LHCN-M2 (cell line): ENCODE results near the gene KCNAB1. TPM values are rescaled to one million over a fixed set of nuclear protein-coding genes. Genes with fewer than 3 reads are reported as not detected.
"Not testable (repeated sequence)": the region's sequence is repeated elsewhere in the genome, so short reads cannot be mapped to it uniquely, and the experiment has no call there.

Source experiments
- DNase-seq: peaks from one replicate; pipeline ENCODE4 v3.0.0-alpha.2; 2012; ENCODE audit warnings: low read depth
- total RNA-seq: library from RNA; depleted of rRNA; stranded (reverse); fragments of >200 nt; gene quantifications from 2 replicates; pipeline ENCODE4 v1.2.3, GENCODE V29; 2014

Gene KCNAB1
- total RNA-seq, 1 experiment from 2014 or later, result 0.57 TPM

DNA sequence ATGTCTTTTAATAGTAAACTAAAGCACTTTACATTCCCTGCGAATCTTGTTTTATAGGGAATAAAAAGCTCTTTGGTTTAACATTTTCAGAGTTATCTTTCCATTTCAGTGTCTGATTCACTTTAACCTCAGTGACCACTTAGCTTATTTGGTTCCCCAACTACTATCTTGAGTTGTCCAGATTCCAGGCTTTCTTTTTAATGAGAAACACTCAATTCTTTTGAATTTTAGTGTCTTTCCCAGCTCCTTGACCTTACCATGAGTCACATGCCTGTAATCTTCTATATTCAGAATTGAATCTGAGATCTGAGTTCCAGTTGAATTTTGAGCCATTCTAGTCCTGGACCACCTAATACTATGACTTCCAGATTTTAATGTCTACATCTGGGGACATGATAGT lies 144.4 kb downstream of the KCNAB1 start:
- no peak for DNase-seq

DNA sequence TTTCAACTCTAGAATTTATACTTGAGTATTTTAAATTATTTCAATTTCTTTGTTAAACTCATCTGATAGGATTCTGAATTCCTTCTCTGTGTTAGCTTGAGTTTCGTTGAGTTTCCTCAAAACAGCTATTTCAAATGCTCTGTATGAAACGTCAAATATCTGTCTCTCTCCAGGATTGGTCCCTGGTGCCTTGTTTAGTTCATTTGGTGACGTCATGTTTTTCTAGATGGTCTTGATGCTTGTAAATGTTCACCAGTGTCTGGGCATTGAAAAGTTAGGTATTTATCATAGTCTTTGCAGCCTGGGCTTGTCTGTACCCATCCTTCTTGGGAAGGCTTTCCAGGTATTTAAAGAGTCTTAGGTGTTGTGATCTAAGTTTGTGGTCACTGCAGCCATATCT lies 151.1 kb downstream of the KCNAB1 start:
- no peak for DNase-seq

DNA sequence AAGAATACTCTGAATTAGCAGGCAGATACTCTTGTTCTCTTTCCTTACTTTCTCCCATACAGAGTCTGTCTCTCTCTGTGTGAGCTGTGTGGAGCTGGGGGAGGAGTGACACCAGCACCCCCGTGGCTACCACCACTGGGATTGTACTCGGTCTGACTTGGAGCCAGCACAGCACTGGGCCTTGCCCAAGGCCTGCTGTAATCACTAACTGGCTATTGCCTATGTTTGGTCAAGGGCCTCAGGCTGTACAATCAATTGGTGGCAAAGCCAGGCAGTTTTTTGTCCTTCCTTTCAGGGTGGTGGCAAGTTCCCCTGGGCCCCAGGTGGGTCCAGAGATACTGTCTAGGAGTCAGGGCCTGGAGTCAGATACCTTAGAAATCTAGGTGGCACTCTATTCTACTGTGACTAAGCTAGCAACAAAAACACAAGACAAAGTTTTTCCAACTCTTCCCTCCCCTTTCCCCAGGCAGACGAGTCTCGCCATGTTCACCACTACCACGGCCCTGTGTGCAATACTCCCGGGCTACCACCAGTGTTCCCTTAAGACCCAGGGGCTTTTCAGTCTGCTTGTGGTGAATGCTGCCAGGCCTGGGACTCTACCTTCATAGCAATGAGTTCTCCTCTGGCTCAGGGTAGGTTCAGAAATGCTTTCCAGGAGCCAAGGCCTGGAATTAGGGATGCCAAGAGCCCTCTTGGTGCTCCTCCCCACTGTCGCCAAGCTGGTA lies 151.8 kb downstream of the KCNAB1 start:
- no peak for DNase-seq

- no peak for DNase-seq
These were observed 152.8 kb downstream of the KCNAB1 start for GRCh38 chr3:156273111-156273694.

DNA sequence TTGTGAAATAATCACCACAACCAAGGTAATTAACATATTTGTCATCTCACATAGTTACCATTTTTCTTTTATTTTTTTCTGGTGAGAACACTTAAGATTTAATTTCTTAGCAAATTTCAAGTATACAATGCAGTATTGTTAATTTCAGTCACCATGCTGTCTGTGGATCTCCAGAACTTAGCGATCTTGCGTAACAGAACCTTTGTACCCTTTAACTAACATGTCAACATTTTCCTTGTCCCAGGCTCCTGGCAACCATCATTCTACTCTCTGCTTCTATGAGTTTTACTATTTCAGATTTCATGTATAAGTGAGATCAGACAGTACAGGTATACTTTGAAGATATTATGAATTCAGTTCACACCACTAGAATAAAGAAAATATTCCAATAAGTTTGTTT lies 154.4 kb downstream of the KCNAB1 start:
- no peak for DNase-seq

DNA sequence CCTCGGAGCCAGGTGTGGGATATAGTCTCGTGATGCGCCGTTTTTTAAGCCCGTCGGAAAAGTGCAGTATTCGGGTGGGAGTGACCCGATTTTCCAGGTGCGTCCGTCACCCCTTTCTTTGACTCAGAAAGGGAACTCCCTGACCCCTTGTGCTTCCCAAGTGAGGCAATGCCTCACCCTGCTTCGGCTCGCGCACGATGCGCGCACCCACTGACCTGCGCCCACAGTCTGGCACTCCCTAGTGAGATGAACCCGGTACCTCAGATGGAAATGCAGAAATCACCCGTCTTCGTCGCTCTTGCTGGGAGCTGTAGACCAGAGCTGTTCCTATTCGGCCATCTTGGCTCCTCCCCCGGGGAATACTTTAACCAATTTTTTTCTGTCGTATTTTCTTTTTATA lies 164.3 kb downstream of the KCNAB1 start:
- not testable (repeated sequence) for DNase-seq

DNA sequence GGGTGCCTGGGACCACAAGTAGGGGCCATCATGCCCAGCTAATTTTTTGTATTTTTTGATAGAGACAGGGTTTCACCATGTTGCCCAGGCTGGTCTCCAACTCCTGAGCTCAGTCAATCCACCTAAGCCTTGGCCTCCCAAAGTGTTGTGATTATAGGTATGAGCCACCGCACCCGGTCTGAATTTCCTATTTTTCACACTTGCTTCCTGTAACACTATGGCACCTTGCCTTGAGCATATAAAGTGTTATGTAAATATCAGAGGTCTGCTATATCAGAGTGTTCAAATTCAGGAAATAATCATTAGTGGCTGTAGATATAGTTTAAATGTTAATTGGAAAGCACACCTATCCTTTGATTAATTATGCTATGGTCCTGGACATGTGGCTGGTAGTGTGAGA lies 165.2 kb downstream of the KCNAB1 start:
- no peak for DNase-seq

- DNase-seq, result no peak
These were observed 170.5 kb downstream of the KCNAB1 start for GRCh38 chr3:156290924-156291271.

DNA sequence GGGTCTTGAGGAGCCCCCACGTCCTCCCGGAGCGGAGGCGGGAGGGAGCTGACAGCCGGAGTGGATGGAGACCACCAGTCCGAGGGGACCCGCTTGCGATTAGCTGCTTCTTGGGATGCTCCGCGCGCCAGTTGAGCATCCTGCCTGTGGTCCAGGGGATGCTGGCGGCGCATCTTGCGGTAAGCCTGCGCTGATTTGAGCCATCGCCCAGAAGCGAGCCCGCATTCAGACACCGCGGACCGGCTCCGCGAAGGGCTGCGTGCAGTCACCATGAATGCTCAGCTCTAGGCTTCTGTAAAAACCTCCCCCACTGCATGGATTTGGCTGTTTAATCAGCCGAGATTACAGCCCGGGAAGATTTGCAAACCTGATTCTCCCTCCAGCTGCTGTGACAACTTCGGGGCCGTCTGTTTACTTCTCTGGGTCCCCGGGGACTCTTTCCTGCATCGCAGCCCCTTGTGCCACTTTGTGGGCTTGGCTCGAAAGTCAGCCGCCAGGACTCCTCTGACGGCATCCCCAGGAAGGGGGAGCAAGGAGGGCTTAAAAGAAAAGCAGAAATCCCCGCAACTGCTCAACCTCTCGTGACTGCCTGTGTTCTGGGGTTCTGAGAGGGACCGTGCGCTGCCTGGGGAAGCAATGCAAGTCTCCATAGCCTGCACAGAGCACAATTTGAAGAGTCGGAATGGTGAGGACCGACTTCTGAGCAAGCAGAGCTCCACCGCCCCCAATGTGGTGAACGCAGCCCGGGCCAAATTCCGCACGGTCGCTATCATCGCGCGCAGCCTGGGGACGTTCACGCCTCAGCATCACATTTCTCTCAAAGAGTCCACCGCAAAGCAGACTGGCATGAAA lies 171.1 kb downstream of the KCNAB1 start:
- no peak for DNase-seq

- DNase-seq, result no peak
These were observed 173.2 kb downstream of the KCNAB1 start for GRCh38 chr3:156293566-156293965.

DNA sequence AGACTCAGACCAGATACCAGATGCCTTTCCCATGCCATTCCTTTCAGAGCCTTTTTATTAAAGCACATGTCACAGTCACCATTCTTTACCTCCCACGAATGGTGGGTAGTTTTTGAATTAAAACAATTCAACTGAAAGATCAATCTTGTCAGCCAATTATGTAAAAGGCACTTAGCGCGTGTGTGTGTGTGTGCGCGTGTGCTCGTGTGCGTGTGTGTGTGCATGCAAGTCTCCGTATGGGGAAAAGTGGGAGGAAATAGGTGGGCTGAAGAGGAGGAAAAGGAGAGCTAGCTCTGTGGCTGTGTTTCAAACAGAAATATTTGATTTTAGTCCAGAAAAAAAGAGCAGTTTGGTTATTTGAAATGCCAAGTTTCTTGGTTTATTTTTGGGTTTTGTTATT lies 177.2 kb downstream of the KCNAB1 start:
- DNase-seq, result no peak

- DNase-seq, result no peak
These were observed 177.6 kb downstream of the KCNAB1 start for GRCh38 chr3:156298014-156298413.

GRCh38 chr3:156298938-156299337 lies 178.6 kb downstream of the KCNAB1 start:
- DNase-seq, result no peak

- no peak for DNase-seq
These were observed 179.2 kb downstream of the KCNAB1 start for GRCh38 chr3:156299569-156299968.

DNA sequence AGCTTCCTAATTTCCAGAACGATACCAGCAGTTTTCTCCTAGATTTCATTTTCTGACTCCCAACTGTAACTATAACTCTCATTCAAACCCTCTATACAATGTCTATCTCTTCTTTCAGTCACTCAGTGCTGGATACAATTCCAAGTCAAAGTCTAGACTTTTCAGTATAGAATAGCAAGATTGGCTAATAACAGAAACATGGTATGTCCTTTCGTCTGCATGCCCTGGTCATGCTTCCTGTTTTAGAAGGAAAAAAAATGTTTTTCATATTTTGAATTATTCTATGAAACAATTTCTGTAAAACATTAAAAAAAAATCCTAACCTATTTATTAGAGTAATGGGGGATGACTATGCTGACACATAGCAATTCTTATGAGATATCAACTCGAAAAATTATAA lies 180.0 kb downstream of the KCNAB1 start:
- no peak for DNase-seq

- DNase-seq, result no peak
These were observed 180.8 kb downstream of the KCNAB1 start for GRCh38 chr3:156300929-156301840.

DNA sequence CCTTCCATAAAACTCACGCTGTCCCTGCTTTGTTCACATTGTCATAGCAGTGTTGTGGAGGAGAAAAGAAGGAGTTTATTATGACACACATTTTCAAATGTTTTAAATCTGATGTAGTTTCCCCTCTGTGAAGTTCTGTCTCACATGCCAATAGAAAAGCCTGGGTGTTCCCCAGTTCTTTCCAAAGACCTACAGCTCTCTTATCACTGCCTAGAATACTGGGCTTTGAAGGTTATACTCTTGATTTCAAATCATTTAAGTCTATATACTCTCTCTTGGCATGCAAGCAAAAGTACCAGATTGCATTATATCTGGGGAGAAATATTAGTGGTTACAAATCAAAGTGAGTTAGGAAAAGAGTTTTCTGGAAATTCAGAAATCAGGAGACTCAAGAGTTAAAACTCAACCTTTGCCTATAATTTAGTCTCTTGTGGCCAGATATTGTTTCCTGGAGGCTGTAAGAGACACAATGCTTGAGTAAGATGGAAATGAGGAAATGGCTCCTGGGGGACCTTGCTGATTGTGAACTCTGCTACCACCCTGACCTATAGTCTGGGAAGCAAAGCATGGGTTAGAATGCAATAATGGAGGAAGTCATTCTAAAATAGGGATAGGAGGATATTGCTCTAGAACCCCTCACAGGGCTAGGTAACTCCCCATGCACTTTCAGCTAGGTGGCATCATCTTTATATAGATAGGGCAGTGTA lies 182.8 kb downstream of the KCNAB1 start:
- DNase-seq, result no peak

- no peak for DNase-seq
These were observed 184.0 kb downstream of the KCNAB1 start for GRCh38 chr3:156304406-156304805.

DNA sequence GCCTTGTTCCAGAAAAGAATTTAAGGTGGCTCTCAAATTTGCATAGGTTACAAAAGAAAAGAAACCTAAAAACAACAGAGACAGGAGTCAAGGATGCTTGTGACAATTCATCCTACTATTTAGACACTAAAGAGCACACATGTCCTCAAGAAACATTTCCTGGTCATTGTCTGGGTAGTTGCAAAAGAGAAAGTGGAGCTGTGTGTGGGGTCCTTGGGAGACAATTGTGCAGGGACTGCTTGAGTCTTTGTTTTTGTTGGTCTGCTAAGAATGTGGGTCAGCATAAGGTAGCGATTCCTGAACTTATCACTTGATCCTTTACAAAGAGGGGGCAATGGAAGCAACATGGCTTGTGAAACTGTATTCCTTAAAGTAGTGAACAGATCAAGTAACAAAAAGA lies 185.3 kb downstream of the KCNAB1 start:
- DNase-seq, result no peak

- peak; percentile 63 for DNase-seq
These were observed 187.3 kb downstream of the KCNAB1 start for GRCh38 chr3:156307704-156308103.

GRCh38 chr3:156311431-156311830 lies 191.1 kb downstream of the KCNAB1 start:
- DNase-seq, result no peak
